Mesendoderm (in vitro differentiated cells): ENCODE data around the gene ANXA10.

Experiments
- DNase-seq: peaks from one replicate; pipeline ENCODE4 v3.0.0; 2013
- H2AK5ac ChIP-seq: 2 replicates; pipeline ENCODE4 v1.6.1; 2013; ENCODE audit warnings: low read length, inconsistent platforms
- H2BK120ac ChIP-seq: 2 replicates; pipeline ENCODE4 v1.6.1; 2013; ENCODE audit warnings: low read depth, mild to moderate bottlenecking, low read length, moderate library complexity, mixed read lengths
- H2BK15ac ChIP-seq: replicated peaks from 2 replicates; pipeline ENCODE4 v1.6.1; 2013; ENCODE audit warnings: low read depth, mild to moderate bottlenecking, moderate library complexity
- H2BK5ac ChIP-seq: 2 replicates; pipeline ENCODE4 v1.6.1; 2013; ENCODE audit warnings: low read length, inconsistent platforms
- H3K18ac ChIP-seq: 2 replicates; pipeline ENCODE4 v1.6.1; 2013; ENCODE audit warnings: mild to moderate bottlenecking, low read length, mixed read lengths
- H3K23ac ChIP-seq: one replicate; pipeline ENCODE4 v1.6.1; 2013; ENCODE audit warnings: low read length
- H3K27ac ChIP-seq: 2 replicates; pipeline ENCODE4 v1.5.1; 2013; ENCODE audit warnings: low read depth, mild to moderate bottlenecking, inconsistent platforms, low read length, moderate library complexity
- H3K27me3 ChIP-seq: 2 replicates; pipeline ENCODE4 v1.6.1; 2013; ENCODE audit warnings: low read length, control low read depth, mild to moderate bottlenecking, inconsistent platforms; ENCODE audit not compliant: insufficient read depth, poor library complexity
- H3K36me3 ChIP-seq: 2 replicates; pipeline ENCODE4 v1.6.1; 2013; ENCODE audit warnings: low read length, inconsistent platforms; ENCODE audit not compliant: control insufficient read depth, insufficient read depth
- H3K4ac ChIP-seq: one replicate; pipeline ENCODE4 v1.6.1; 2013; ENCODE audit warnings: low read depth, mild to moderate bottlenecking, low read length, moderate library complexity
- H3K4me1 ChIP-seq: 2 replicates; pipeline ENCODE4 v1.6.1; 2013; ENCODE audit warnings: low read depth, low read length, inconsistent platforms; ENCODE audit not compliant: control insufficient read depth
- H3K4me2 ChIP-seq: 2 replicates; pipeline ENCODE4 v1.6.1; 2013; ENCODE audit warnings: low read length
- H3K4me3 ChIP-seq: 2 replicates; pipeline ENCODE4 v1.5.1; 2013; ENCODE audit warnings: mild to moderate bottlenecking, low read length
- H3K56ac ChIP-seq: one replicate; pipeline ENCODE4 v1.6.1; 2013; ENCODE audit warnings: low read length
- H3K79me1 ChIP-seq: 2 replicates; pipeline ENCODE4 v1.6.1; 2013; ENCODE audit warnings: low read length, inconsistent platforms
- H3K79me2 ChIP-seq: 2 replicates; pipeline ENCODE4 v1.6.1; 2013; ENCODE audit warnings: mild to moderate bottlenecking, low read length; ENCODE audit not compliant: control insufficient read depth, insufficient read depth
- H3K9ac ChIP-seq: 2 replicates; pipeline ENCODE4 v1.6.1; 2013; ENCODE audit warnings: low read length, inconsistent platforms
- H4K5ac ChIP-seq: one replicate; pipeline ENCODE4 v1.6.1; 2013; ENCODE audit warnings: low read length
- H4K8ac ChIP-seq: one replicate; pipeline ENCODE4 v1.6.1; 2013; ENCODE audit warnings: low read depth, mild to moderate bottlenecking, control low read depth, low read length, moderate library complexity
- WGBS: extraction: QIAGEN DNeasy Blood & Tissue Kit; methylation state at CpG from one replicate; pipeline ENCODE4 v1.1.7; 2013; ENCODE audit warnings: low lambda C conversion rate, missing lambda C conversion rate; ENCODE audit not compliant: insufficient coverage; ENCODE audit errors: extremely low coverage; 5-methylcytosine and 5-hydroxymethylcytosine counted together

Gene ANXA10

DNA sequence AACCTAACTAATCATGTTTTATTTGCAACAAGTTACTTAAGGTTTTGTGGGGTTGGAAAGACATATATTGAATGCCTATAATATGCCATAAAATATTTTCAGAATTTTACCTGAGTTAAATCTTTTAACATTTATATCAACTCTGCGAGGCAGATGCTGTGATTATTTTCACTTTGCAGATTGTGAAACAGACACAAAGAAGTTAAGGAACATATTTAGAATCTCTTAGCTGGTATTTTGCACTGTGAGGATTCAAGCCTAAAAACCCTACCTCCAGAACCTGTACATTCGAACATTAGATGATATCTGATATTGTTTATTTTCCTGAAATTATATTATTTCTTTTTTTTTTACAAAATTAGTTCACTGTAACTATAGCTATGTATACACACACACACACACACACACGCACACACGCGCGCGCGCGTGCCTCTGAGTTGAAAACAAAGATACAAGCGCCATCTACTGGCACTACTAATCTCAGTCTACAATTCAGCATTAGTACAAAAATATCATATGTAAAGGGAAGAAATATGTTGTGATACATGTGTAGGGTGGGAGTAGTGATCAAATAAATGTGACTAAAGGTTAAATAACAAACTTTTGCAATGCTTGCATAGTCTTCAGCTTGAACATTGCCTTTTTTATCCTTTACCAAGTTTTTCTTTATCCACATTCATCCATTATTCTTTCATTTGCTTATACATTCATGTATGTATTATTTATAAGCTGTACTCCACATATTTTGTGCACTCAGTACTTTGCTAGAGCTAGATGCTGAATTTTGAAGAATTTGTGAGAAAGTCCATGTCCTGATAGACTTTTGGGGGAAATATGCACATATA is 61.5 kb downstream of the ANXA10 start:
- Histone ChIP-seq H3K9ac (no peak overlapping the region), H3K4me1 (no peaks in the 10 kb centered on the region), H2BK120ac (no peak overlapping the region), H2AK5ac (no peak overlapping the region), H3K18ac (no peak overlapping the region), H3K27ac (no peak overlapping the region), H3K27me3 (no peaks in the 10 kb centered on the region), H4K8ac (no peak overlapping the region), H3K23ac (no peak overlapping the region), H4K5ac (no peak overlapping the region), H3K4me2 (no peak overlapping the region), H3K4ac (no peak overlapping the region), H3K36me3 (no peaks in the 10 kb centered on the region), H3K79me2 (no peaks in the 10 kb centered on the region), H3K4me3 (no peak overlapping the region), H2BK5ac (no peak overlapping the region), H3K79me1 (no peaks in the 10 kb centered on the region), H3K56ac (no peak overlapping the region), H2BK15ac (no peak overlapping the region)
- no CpG with 5 or more reads among the region's 10 CpGs for WGBS
- peak; percentile 69 for DNase-seq

DNA sequence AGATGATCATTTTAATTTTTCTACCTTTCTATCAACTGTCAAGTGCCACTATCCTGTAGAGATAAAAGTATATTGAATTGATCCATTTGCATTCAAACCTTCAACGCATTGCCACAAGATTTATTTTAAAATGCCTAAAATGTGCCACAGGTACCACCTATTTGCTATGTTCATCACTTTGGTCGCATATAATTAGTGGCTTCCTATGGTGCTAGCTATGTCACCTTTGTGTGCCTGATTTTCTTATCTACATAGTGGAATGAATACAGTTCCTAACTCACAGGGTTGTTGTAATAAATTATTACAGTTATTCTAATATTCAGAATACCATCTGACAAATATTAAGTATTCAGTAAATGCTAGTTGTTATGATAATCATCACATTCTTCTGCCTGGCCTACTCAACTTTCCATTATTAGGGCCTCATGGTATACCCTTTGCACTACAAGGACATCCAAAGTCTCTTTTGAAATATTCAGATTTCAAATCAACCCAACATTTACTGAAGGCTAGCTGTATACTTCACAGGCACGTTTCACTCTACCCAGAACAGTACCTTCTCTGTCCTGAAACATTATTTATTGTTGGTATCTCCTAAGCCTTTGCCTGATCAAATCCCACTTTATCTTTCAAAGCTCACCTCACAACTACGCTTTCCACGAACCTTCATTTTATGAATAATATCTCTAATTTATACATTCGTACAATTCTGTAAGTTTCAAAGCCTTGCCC is 62.4 kb downstream of the ANXA10 start:
- Histone ChIP-seq H3K27me3 (no peaks in the 10 kb centered on the region), H3K23ac (no peak overlapping the region), H4K8ac (no peak overlapping the region), H3K36me3 (no peaks in the 10 kb centered on the region), H3K79me1 (no peaks in the 10 kb centered on the region), H3K4me1 (no peaks in the 10 kb centered on the region), H3K9ac (no peak overlapping the region), H2BK5ac (no peak overlapping the region), H3K56ac (no peak overlapping the region), H3K27ac (no peak overlapping the region), H3K4me2 (no peak overlapping the region), H2AK5ac (no peak overlapping the region), H2BK15ac (no peak overlapping the region), H3K4me3 (no peak overlapping the region), H3K18ac (no peak overlapping the region), H4K5ac (no peak overlapping the region), H2BK120ac (no peak overlapping the region), H3K4ac (no peak overlapping the region), H3K79me2 (no peaks in the 10 kb centered on the region)
- no peak for DNase-seq
- 100% methylated on average over 3 of the region's 6 CpGs for WGBS

DNA sequence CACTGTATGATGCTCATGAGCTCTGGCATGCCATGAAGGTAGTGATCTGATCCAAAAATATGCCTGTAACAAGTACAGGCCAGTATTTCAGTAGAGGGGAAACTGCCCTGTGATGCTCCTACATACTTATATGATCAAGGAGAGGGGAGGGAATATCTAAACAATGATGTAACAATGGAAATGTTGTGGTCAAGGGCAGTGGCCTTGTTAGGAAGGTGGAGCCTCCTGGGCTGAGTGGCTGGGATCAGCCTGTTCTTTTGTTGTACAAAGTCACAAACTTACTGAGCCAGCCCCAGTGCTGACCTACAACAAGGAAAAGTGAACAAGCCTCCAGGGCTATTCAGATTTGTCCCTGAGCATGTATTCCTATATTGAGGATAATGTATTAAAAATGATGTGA is 70.3 kb downstream of the ANXA10 start:
- H3K4me1 ChIP-seq: no peaks in the 10 kb centered on the region
- H3K9ac ChIP-seq: no peak overlapping the region
- H3K18ac ChIP-seq: no peak overlapping the region
- H3K4me2 ChIP-seq: no peak overlapping the region
- no peak overlapping the region for H3K23ac ChIP-seq
- H3K36me3 ChIP-seq: no peaks in the 10 kb centered on the region
- no peak overlapping the region for H2BK15ac ChIP-seq
- no peak overlapping the region for H4K5ac ChIP-seq
- H2BK120ac ChIP-seq: no peak overlapping the region
- no peaks in the 10 kb centered on the region for H3K79me2 ChIP-seq
- peak; percentile 16 for DNase-seq
- H3K79me1 ChIP-seq: no peaks in the 10 kb centered on the region
- H3K27ac ChIP-seq: no peak overlapping the region
- H3K4me3 ChIP-seq: no peak overlapping the region
- H2BK5ac ChIP-seq: no peak overlapping the region
- no peak overlapping the region for H3K4ac ChIP-seq
- H2AK5ac ChIP-seq: no peak overlapping the region
- H3K56ac ChIP-seq: no peak overlapping the region
- H3K27me3 ChIP-seq: no peaks in the 10 kb centered on the region
- H4K8ac ChIP-seq: no peak overlapping the region

DNA sequence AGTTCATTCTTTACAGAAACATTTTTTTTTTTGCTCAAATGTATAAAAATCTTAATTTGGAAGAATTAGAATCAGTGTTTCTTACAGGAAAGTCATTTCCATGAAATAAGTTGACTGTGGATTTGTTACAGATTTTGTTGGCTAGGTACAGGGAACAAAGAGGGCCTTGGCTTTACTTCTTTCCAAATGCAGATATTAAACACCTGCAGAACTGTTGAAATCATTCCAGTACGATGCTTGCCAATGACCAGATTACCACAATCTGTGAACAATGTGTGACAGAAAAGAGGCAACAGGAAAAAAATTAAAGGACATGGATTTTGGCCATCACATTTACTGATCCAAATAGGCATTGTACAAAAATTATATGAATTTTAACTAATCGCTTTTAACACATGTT is 70.8 kb downstream of the ANXA10 start:
- no peak overlapping the region for H2BK15ac ChIP-seq
- no peak overlapping the region for H3K27ac ChIP-seq
- no peaks in the 10 kb centered on the region for H3K79me2 ChIP-seq
- H3K18ac ChIP-seq: no peak overlapping the region
- no peak overlapping the region for H2BK120ac ChIP-seq
- H3K36me3 ChIP-seq: no peaks in the 10 kb centered on the region
- H3K4me2 ChIP-seq: no peak overlapping the region
- no peak for DNase-seq
- no peak overlapping the region for H3K4ac ChIP-seq
- no peaks in the 10 kb centered on the region for H3K79me1 ChIP-seq
- no peak overlapping the region for H3K4me3 ChIP-seq
- no peak overlapping the region for H3K56ac ChIP-seq
- no peak overlapping the region for H2BK5ac ChIP-seq
- no CpG with 5 or more reads among the region's 2 CpGs for WGBS
- no peak overlapping the region for H4K5ac ChIP-seq
- no peak overlapping the region for H3K23ac ChIP-seq
- no peaks in the 10 kb centered on the region for H3K27me3 ChIP-seq
- no peak overlapping the region for H2AK5ac ChIP-seq
- no peak overlapping the region for H4K8ac ChIP-seq
- no peak overlapping the region for H3K9ac ChIP-seq
- no peaks in the 10 kb centered on the region for H3K4me1 ChIP-seq

DNA sequence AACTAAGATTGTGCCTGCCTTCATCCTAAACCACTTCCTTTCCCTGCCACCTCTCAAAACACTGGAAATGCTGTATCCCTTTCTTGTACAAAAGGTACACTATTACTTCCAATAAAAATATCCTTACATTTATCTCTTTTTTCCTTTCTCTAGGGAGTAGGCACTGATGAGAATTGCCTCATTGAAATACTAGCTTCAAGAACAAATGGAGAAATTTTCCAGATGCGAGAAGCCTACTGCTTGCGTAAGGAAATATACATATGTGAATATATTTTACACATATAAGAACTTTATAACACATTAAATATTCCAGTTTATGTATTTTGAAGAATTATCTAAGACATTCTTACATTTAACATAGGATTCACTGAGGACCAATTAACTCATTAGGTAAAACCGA is 71.7 kb downstream of the ANXA10 start:
- H2BK15ac ChIP-seq: no peak overlapping the region
- no CpG with 5 or more reads among the region's 3 CpGs for WGBS
- no peaks in the 10 kb centered on the region for H3K36me3 ChIP-seq
- H3K23ac ChIP-seq: no peak overlapping the region
- DNase-seq: no peak
- no peak overlapping the region for H2BK120ac ChIP-seq
- no peaks in the 10 kb centered on the region for H3K4me1 ChIP-seq
- H3K4ac ChIP-seq: no peak overlapping the region
- H3K27ac ChIP-seq: no peak overlapping the region
- no peak overlapping the region for H3K18ac ChIP-seq
- no peak overlapping the region for H4K5ac ChIP-seq
- H3K56ac ChIP-seq: no peak overlapping the region
- no peak overlapping the region for H3K4me2 ChIP-seq
- H2BK5ac ChIP-seq: no peak overlapping the region
- H2AK5ac ChIP-seq: no peak overlapping the region
- no peaks in the 10 kb centered on the region for H3K27me3 ChIP-seq
- no peak overlapping the region for H3K4me3 ChIP-seq
- no peak overlapping the region for H3K9ac ChIP-seq
- no peaks in the 10 kb centered on the region for H3K79me1 ChIP-seq
- H3K79me2 ChIP-seq: no peaks in the 10 kb centered on the region
- no peak overlapping the region for H4K8ac ChIP-seq
